ENCODE data around the gene DNAJB4. TPM values are rescaled to one million over a fixed set of nuclear protein-coding genes. Genes with fewer than 3 reads are reported as not detected.
A peak's percentile ranks its signal among the peaks of the same experiment; 100 is the strongest.

DNAJB4 gene
- total and polyA plus RNA-seq, 5 donors from 2014 or later: 7.6 to 34.4 (median 8.9) TPM

DNA sequence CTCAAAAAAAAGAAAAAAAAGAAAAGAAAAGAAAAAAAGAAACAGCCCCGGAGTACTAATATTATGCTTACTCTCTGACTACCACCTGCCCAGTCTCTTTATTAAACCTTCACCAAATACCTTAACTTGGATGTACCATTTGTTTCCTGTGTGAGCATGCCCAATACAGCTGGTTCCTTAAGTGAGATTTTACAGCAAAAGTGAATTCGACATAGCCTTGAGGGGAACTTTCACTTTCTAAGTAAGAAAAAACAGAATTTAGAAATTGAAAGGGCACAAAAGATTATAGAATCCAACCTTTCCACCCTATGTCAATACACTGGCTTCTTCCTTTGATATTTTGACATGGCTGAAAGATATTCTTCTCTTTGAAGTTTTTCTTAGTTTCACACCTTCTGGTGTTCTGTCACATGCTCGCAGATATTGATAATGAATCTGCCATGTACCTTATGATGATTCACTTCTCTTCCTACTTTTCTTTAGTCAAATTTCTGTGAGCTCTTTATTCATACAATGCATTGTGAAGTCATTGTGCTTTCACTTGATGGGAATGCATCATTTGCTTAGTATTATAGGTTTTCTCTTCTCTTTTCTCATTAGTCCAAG is 35.8 kb downstream of the DNAJB4 start:
- peaks cover 4% of the 10 kb centered on the region for H3K4me1 ChIP-seq (ENCODE audit: control insufficient read depth, insufficient read depth, low read length, poor library complexity, severe bottlenecking)
- Mint-ChIP-seq H3K27me3 (peaks cover 60% of the 10 kb centered on the region), H3K27ac (no peak overlapping the region), H3K4me1 (peaks cover 5 to 18% (median 12%) of the 10 kb centered on the region in 4 donors), H3K9me3 (peaks cover 0 to 3% (median 0%) of the 10 kb centered on the region in 7 donors), H3K36me3 (no peaks in the 10 kb centered on the region), H3K4me3 (no peak overlapping the region)
- H3K9me3 ChIP-seq (ENCODE audit: control insufficient read depth in 2 of 2, low read length in 2 of 2): no peaks in the 10 kb centered on the region
- H3K27ac ChIP-seq (ENCODE audit: insufficient read depth, low read length, poor library complexity, severe bottlenecking): no peak overlapping the region
- peaks cover 24% of the 10 kb centered on the region for H3K27me3 ChIP-seq (ENCODE audit: control insufficient read depth, insufficient read depth, low read length)
- DNase-seq (peak in 1 of 3 donors; percentile 14), ATAC-seq (ENCODE audit: low read depth in 2 of 2) (no peak)
- peak overlapping the region; percentile 21 for H3K4me3 ChIP-seq (ENCODE audit: low read depth, low read length)
- H3K36me3 ChIP-seq (ENCODE audit: control insufficient read depth, insufficient read depth, low read length): no peaks in the 10 kb centered on the region

DNA sequence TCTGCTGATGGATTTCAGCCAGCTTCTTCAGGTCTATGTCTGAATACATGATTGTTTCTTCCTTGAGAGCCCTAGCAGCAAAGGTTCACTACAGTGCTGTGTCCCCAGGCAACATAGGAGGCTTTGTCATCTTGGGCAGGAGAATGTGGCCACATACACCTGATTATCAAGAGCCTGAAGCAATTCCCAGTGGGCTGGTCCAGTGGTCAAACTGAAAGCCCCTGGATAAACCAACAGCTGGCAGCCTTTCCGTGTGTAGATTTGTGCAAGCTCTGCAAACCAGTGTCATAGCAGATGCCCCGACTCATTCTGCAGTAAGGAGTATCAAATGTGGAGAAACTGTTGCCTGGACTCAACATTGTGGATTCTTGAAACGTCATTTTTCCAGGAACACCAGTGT is 38.7 kb downstream of the DNAJB4 start:
- Mint-ChIP-seq H3K4me1 (peaks cover 5 to 26% (median 15%) of the 10 kb centered on the region in 4 donors), H3K27me3 (peaks cover 71% of the 10 kb centered on the region), H3K9me3 (peaks cover 0 to 3% (median 0%) of the 10 kb centered on the region in 7 donors), H3K36me3 (no peaks in the 10 kb centered on the region), H3K27ac (no peak overlapping the region), H3K4me3 (peak overlapping the region in 1 of 4 donors; percentile 45)
- Histone ChIP-seq H3K27me3 (ENCODE audit: control insufficient read depth, insufficient read depth, low read length) (peaks cover 41% of the 10 kb centered on the region), H3K27ac (ENCODE audit: insufficient read depth, low read length, poor library complexity, severe bottlenecking) (no peak overlapping the region), H3K4me3 (ENCODE audit: low read depth, low read length) (no peak overlapping the region), H3K9me3 (ENCODE audit: control insufficient read depth in 2 of 2, low read length in 2 of 2) (no peaks in the 10 kb centered on the region), H3K4me1 (ENCODE audit: control insufficient read depth, insufficient read depth, low read length, poor library complexity, severe bottlenecking) (peaks cover 15% of the 10 kb centered on the region), H3K36me3 (ENCODE audit: control insufficient read depth, insufficient read depth, low read length) (no peaks in the 10 kb centered on the region)
- no peak for DNase-seq
- ATAC-seq (ENCODE audit: low read depth in 2 of 2): no peak

DNA sequence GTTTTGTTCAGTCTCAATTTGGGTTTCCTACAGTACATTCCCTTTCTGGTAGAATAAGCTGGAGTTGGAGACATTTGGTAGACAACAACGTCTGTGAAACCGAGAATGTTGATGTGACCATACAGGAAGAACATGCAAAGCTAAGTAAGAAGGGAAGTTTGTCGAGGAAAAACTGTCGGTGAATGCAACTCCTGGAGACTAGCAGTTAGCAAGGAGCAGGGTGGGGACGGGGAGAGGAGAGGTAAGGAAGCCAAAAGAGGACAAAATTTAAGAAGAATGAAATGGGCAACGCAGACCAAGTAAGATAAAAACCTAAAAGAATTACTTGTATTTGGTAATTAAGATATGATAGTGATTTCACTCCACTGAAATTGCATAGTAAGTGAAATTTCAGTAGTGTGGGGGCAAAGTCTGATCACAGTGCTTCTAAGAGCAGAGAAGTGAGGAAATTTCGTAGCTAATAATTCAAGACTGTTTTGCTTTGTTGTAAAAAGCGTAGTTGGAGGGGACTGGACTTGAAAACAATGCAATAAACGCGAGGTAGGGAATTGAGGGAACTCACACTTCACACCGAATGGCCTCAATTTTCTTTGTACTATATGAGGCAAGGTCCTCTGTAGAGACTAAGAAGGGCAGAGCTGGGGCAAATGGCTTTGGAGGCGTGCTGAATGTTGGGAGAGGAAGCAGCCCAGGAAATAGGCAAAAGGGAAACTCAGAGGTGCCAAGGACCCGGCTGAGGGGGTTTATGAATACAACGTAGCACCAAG is 40.2 kb downstream of the DNAJB4 start:
- Mint-ChIP-seq H3K4me1 (peaks cover 5 to 26% (median 15%) of the 10 kb centered on the region in 4 donors), H3K27me3 (peaks cover 75% of the 10 kb centered on the region), H3K36me3 (no peaks in the 10 kb centered on the region), H3K9me3 (peaks cover 0 to 3% (median 0%) of the 10 kb centered on the region in 7 donors), H3K27ac (no peak overlapping the region), H3K4me3 (peak overlapping the region; percentile 53 to 78 (median 56))
- DNase-seq (no peak), ATAC-seq (ENCODE audit: low read depth in 2 of 2) (no peak)
- H3K4me1 ChIP-seq (ENCODE audit: control insufficient read depth, insufficient read depth, low read length, poor library complexity, severe bottlenecking): peaks cover 15% of the 10 kb centered on the region
- no peak overlapping the region for H3K27ac ChIP-seq (ENCODE audit: insufficient read depth, low read length, poor library complexity, severe bottlenecking)
- peaks cover 36% of the 10 kb centered on the region for H3K27me3 ChIP-seq (ENCODE audit: control insufficient read depth, insufficient read depth, low read length)
- H3K9me3 ChIP-seq (ENCODE audit: control insufficient read depth in 2 of 2, low read length in 2 of 2): no peaks in the 10 kb centered on the region
- H3K4me3 ChIP-seq (ENCODE audit: low read depth, low read length): peak overlapping the region; percentile 56
- no peaks in the 10 kb centered on the region for H3K36me3 ChIP-seq (ENCODE audit: control insufficient read depth, insufficient read depth, low read length)

DNA sequence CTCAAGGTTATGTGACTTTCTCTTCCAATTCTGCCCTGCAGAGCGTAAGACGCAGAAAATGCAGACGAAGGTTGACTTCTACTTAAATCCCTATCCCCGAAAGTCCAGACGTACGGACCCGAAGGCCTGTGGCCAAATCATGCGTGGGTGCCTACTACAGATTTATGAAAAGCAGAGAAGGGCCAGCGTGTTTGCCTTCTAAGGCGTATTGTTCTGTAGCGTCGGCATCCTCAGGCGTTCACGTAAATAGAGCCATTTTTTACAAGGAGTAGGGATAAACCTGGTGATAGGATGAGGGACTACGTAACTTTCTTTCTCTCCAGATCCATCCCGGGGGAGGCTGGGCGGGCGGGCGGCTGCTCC is 40.8 kb downstream of the DNAJB4 start:
- no peaks in the 10 kb centered on the region for H3K36me3 Mint-ChIP-seq
- ATAC-seq (ENCODE audit: low read depth in 2 of 2): no peak
- H3K4me3 Mint-ChIP-seq: peak overlapping the region; percentile 53 to 78 (median 56)
- H3K4me1 Mint-ChIP-seq: peaks cover 5 to 24% (median 13%) of the 10 kb centered on the region in 4 donors
- no peak overlapping the region for H3K27ac Mint-ChIP-seq
- H3K36me3 ChIP-seq (ENCODE audit: control insufficient read depth, insufficient read depth, low read length): no peaks in the 10 kb centered on the region
- H3K27me3 Mint-ChIP-seq: peaks cover 69% of the 10 kb centered on the region
- no peak for DNase-seq
- no peaks in the 10 kb centered on the region for H3K9me3 ChIP-seq (ENCODE audit: control insufficient read depth in 2 of 2, low read length in 2 of 2)
- H3K27me3 ChIP-seq (ENCODE audit: control insufficient read depth, insufficient read depth, low read length): peaks cover 36% of the 10 kb centered on the region
- peaks cover 0 to 3% (median 0%) of the 10 kb centered on the region in 7 donors for H3K9me3 Mint-ChIP-seq
- no peak overlapping the region for H3K27ac ChIP-seq (ENCODE audit: insufficient read depth, low read length, poor library complexity, severe bottlenecking)
- peaks cover 15% of the 10 kb centered on the region for H3K4me1 ChIP-seq (ENCODE audit: control insufficient read depth, insufficient read depth, low read length, poor library complexity, severe bottlenecking)
- H3K4me3 ChIP-seq (ENCODE audit: low read depth, low read length): peak overlapping the region; percentile 56

DNA sequence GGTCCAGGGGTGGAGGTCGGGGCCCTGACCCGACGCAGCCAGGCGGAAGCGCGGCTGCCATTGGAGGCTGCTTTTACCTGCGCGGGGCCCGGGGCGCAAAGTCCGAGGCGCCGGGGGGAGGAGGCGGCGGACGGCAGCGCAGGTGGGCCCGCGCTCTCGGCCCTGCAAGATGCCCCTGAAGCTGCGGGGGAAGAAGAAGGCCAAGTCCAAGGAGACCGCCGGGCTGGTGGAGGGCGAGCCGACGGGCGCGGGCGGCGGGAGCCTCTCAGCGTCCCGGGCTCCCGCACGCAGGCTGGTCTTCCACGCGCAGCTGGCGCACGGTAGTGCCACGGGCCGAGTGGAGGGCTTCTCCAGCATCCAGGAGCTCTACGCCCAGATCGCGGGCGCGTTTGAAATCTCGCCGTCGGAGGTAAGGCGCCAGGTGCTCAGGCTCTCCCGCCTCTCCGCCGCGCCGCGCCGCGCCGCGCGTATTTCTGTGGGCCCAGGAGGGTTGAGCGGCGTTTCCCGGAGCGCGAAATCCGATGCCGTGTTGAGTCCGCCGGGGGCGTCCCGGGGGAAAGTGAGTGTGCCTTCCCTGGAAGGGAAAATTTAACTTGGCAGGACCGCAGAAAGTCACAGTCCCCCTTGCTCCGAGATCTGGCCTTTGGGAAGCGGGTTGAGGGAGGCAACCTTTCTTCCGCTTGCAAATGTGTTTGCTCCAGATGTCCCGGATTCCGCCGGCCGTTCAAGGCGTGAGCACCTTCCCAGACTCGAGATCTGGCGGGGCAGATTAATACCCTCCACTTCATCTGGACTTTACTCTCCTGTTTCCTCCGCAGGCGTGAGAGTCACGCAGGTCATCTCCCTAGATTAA is 41.4 kb downstream of the DNAJB4 start, which contains the start of gene GIPC2:
Gene GIPC2 (plus strand): TSS at position 41 of the 853 bp plus-strand sequence. CDS start 129 bp downstream, at position 170.
- H3K9me3 Mint-ChIP-seq: peaks cover 0 to 3% (median 0%) of the 10 kb centered on the region in 7 donors
- Histone ChIP-seq H3K4me3 (ENCODE audit: low read depth, low read length) (peak within 1 kb of the TSS; percentile 56), H3K27me3 (ENCODE audit: control insufficient read depth, insufficient read depth, low read length) (peaks cover 36% of the 10 kb centered on the region), H3K9me3 (ENCODE audit: control insufficient read depth in 2 of 2, low read length in 2 of 2) (no peaks in the 10 kb centered on the region), H3K27ac (ENCODE audit: insufficient read depth, low read length, poor library complexity, severe bottlenecking) (no peak within 1 kb of the TSS), H3K36me3 (ENCODE audit: control insufficient read depth, insufficient read depth, low read length) (no peaks in the 10 kb centered on the region), H3K4me1 (ENCODE audit: control insufficient read depth, insufficient read depth, low read length, poor library complexity, severe bottlenecking) (peaks cover 15% of the 10 kb centered on the region)
- no peaks in the 10 kb centered on the region for H3K36me3 Mint-ChIP-seq
- no peak within 1 kb of the TSS for H3K27ac Mint-ChIP-seq
- H3K4me1 Mint-ChIP-seq: peaks cover 0 to 19% (median 9%) of the 10 kb centered on the region in 4 donors
- DNase-seq (peak in 2 of 3 donors; percentile 19 to 31), ATAC-seq (ENCODE audit: low read depth in 2 of 2) (peak in 1 of 2 donors; percentile 44)
- H3K27me3 Mint-ChIP-seq: peaks cover 64% of the 10 kb centered on the region
- H3K4me3 Mint-ChIP-seq: peak within 1 kb of the TSS; percentile 55 to 84 (median 82)

DNA sequence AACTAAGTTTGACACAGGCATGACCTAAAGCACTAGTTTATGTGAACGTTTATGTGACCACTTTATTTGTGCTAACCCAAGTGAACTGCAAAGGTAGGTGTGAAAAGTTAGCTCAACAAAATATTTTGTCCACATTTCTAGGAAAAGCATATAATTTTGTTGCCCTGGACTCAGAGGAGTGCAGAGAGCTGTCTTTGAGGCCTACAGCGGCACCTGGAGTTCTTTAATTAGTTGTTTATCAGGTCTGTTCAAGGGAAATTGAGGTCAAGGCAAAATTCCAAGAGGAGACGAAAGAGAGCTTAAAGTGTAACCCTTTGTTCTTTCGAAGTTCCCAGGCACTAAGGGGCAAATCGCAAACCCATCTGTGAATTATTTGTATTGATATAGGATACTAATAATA is 42.4 kb downstream of the DNAJB4 start:
- ATAC-seq (ENCODE audit: low read depth in 2 of 2): no peak
- Mint-ChIP-seq H3K4me1 (peaks cover 0 to 19% (median 9%) of the 10 kb centered on the region in 4 donors), H3K27ac (no peak overlapping the region), H3K4me3 (peak overlapping the region in 3 of 4 donors; percentile 10 to 84 (median 83)), H3K36me3 (no peaks in the 10 kb centered on the region), H3K9me3 (peaks cover 0 to 3% (median 0%) of the 10 kb centered on the region in 7 donors), H3K27me3 (peaks cover 67% of the 10 kb centered on the region)
- no peak for DNase-seq
- no peak overlapping the region for H3K4me3 ChIP-seq (ENCODE audit: low read depth, low read length)
- peaks cover 15% of the 10 kb centered on the region for H3K4me1 ChIP-seq (ENCODE audit: control insufficient read depth, insufficient read depth, low read length, poor library complexity, severe bottlenecking)
- no peaks in the 10 kb centered on the region for H3K9me3 ChIP-seq (ENCODE audit: control insufficient read depth in 2 of 2, low read length in 2 of 2)
- no peaks in the 10 kb centered on the region for H3K36me3 ChIP-seq (ENCODE audit: control insufficient read depth, insufficient read depth, low read length)
- no peak overlapping the region for H3K27ac ChIP-seq (ENCODE audit: insufficient read depth, low read length, poor library complexity, severe bottlenecking)
- peaks cover 36% of the 10 kb centered on the region for H3K27me3 ChIP-seq (ENCODE audit: control insufficient read depth, insufficient read depth, low read length)

DNA sequence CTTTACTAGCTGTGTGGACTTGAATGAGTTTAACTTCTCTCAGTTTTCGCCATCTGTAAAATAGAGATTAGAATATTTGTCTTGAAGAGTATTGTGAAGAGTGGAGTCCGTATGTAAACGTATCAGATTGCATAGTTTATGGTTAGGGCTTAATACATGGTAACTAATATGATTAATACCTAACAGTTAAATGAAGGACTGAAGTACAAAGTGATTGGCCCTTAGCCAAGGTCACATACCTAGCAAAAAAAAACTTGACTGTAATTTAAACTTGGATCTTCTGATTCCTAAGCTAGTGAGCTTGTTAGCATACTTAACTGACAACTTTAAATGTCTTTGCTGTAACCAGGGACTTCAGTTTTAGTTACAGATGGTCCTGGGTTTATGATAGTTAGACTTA is 42.9 kb downstream of the DNAJB4 start:
- no peaks in the 10 kb centered on the region for H3K36me3 ChIP-seq (ENCODE audit: control insufficient read depth, insufficient read depth, low read length)
- DNase-seq (no peak), ATAC-seq (ENCODE audit: low read depth in 2 of 2) (no peak)
- H3K4me1 Mint-ChIP-seq: peaks cover 0 to 19% (median 9%) of the 10 kb centered on the region in 4 donors
- H3K9me3 Mint-ChIP-seq: peaks cover 0 to 3% (median 0%) of the 10 kb centered on the region in 7 donors
- H3K4me3 Mint-ChIP-seq: peak overlapping the region in 1 of 4 donors; percentile 70
- peaks cover 36% of the 10 kb centered on the region for H3K27me3 ChIP-seq (ENCODE audit: control insufficient read depth, insufficient read depth, low read length)
- H3K4me3 ChIP-seq (ENCODE audit: low read depth, low read length): no peak overlapping the region
- H3K27ac Mint-ChIP-seq: no peak overlapping the region
- no peak overlapping the region for H3K27ac ChIP-seq (ENCODE audit: insufficient read depth, low read length, poor library complexity, severe bottlenecking)
- H3K36me3 Mint-ChIP-seq: no peaks in the 10 kb centered on the region
- H3K27me3 Mint-ChIP-seq: peaks cover 66% of the 10 kb centered on the region
- peaks cover 15% of the 10 kb centered on the region for H3K4me1 ChIP-seq (ENCODE audit: control insufficient read depth, insufficient read depth, low read length, poor library complexity, severe bottlenecking)
- no peaks in the 10 kb centered on the region for H3K9me3 ChIP-seq (ENCODE audit: control insufficient read depth in 2 of 2, low read length in 2 of 2)
